ENCODE measurements around the gene HS3ST5.

- no peak for TF ChIP-seq TAF1 (IDR thresholded peaks at IDR 0.05; ENCODE audit: borderline replicate concordance, insufficient read depth, low read length)
- TF ChIP-seq POLR2AphosphoS5 (IDR thresholded peaks at IDR 0.05; ENCODE audit: low read depth, low read length): no peak
These were observed 204.1 kb downstream of the HS3ST5 start for GRCh38 chr6:114138577-114139248.

Data from PFSK-1 (cell line).